ENCODE measurements around the gene MIF. TPM values are rescaled to one million over a fixed set of nuclear protein-coding genes. Genes with fewer than 3 reads are reported as not detected.
A peak's percentile ranks its signal among the peaks of the same experiment; 100 is the strongest.
"Not testable (repeated sequence)": the region's sequence is repeated elsewhere in the genome, so short reads cannot be mapped to it uniquely, and the experiment has no call there.

Gene MIF
- total RNA-seq, 1 experiment from 2014 or later = 762 TPM

GRCh38 chr22:23897320-23897719 is 3.1 kb downstream of the MIF start:
- POLR2A ChIA-PET = no interaction called here
- H3K9me3 Mint-ChIP-seq (ENCODE audit: unreplicated experiment) = peaks cover 22% of the 10 kb centered on the region

DNA sequence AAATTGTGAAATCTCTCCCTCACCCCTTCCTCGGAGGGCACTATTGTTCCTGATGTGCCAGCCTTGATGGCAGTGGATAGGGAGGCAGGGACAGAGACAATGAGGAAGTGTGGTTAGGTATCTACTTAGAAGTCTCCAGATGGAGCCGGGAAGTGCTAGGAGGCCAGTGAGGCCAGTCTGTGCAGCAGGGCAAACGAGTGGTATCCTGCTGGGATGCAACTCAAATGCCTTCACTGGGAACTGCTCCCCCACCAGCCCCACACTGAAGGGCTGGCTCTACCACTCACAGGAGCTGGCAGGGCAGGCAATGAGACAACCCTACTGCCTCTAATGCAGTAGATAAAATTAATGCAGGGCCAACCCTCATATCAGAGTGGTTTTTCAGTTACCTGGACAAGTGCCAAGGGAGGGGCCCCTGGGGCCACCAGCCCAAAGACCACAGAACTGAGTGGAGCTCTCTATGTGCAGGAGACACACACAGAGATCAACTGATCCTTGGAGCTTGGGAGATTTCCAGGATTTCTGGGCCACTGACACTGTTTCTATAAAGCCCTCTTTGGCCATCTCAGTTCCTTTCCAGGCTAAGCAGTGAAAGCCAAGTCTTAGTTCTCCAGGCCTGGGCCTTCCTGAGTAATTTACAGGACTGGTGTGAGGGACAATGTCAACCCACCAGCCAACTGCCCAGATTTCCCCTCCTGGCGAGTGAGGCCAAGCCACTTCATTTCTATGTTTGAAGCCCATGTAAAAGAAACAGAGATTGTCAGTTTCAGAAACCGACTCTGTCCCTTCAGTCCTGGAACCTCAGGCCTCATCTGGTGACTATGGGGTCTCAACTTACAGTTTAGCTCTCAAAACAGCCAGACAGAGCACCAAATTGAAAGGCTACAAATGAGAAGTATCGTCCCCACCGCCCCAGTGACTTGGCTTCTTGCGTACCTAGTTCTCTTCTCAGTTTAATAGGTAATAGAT is 4.1 kb downstream of the MIF start:
- peaks cover 5% of the 10 kb centered on the region for H3K4me1 Mint-ChIP-seq (ENCODE audit: low read depth, unreplicated experiment)
- no peak overlapping the region for H3K27ac Mint-ChIP-seq (ENCODE audit: unreplicated experiment)
- H3K27me3 Mint-ChIP-seq (ENCODE audit: insufficient read depth, unreplicated experiment) = no peaks in the 10 kb centered on the region
- peaks cover 13% of the 10 kb centered on the region for H3K4me1 ChIP-seq
- CTCF ChIA-PET = no interaction called here
- no TSS peak for BruUV-seq (replicated peaks)
- TF ChIP-seq CTCF (IDR thresholded peaks at IDR 0.05; ENCODE audit: insufficient read depth in 1 of 2, low read depth in 1 of 2, low read length in 1 of 2, severe bottlenecking in 1 of 2, unreplicated experiment in 1 of 2) = no peak
- H3K4me3 Mint-ChIP-seq (ENCODE audit: unreplicated experiment) = no peak overlapping the region
- H3K27me3 ChIP-seq (replicated peaks; ENCODE audit: control insufficient read depth, insufficient read depth, low read length) = no peaks in the 10 kb centered on the region
- no peak for DNase-seq
- H3K36me3 Mint-ChIP-seq (ENCODE audit: insufficient read depth, unreplicated experiment) = peaks cover 50% of the 10 kb centered on the region
- intact Hi-C loops (cut with micrococcal nuclease; ENCODE audit: unreplicated experiment) = no loop called here
- H3K9me3 ChIP-seq = 0 out of 2 replicates have a peak, but pooled peaks cover 3% of the 10 kb centered on the region
- H3K4me3 ChIP-seq (ENCODE audit: low read depth, low read length) = no peak overlapping the region
- POLR2A ChIA-PET = no interaction called here
- peaks cover 12% of the 10 kb centered on the region for H3K36me3 ChIP-seq (ENCODE audit: control insufficient read depth, insufficient read depth, low read length)
- peaks cover 22% of the 10 kb centered on the region for H3K9me3 Mint-ChIP-seq (ENCODE audit: unreplicated experiment)

More at GRCh38 chr22:23897320-23897719, 3.1 kb downstream of the MIF start:
- Histone ChIP-seq H3K4me1 (peaks cover 19% of the 10 kb centered on the region), H3K36me3 (ENCODE audit: control insufficient read depth, insufficient read depth, low read length) (peaks cover 12% of the 10 kb centered on the region), H3K4me3 (ENCODE audit: low read depth, low read length) (no peak overlapping the region), H3K9me3 (0 out of 2 replicates have a peak, but pooled peaks cover 3% of the 10 kb centered on the region), H3K27me3 (replicated peaks; ENCODE audit: control insufficient read depth, insufficient read depth, low read length) (no peaks in the 10 kb centered on the region)
- BruUV-seq (replicated peaks) = no TSS peak
- CTCF ChIA-PET = no interaction called here
- Mint-ChIP-seq H3K36me3 (ENCODE audit: insufficient read depth, unreplicated experiment) (peaks cover 50% of the 10 kb centered on the region), H3K27me3 (ENCODE audit: insufficient read depth, unreplicated experiment) (no peaks in the 10 kb centered on the region), H3K4me3 (ENCODE audit: unreplicated experiment) (peak overlapping the region; percentile 51), H3K27ac (ENCODE audit: unreplicated experiment) (no peak overlapping the region), H3K4me1 (ENCODE audit: low read depth, unreplicated experiment) (peaks cover 13% of the 10 kb centered on the region)
- no peak for TF ChIP-seq CTCF (IDR thresholded peaks at IDR 0.05; ENCODE audit: insufficient read depth in 1 of 2, low read depth in 1 of 2, low read length in 1 of 2, severe bottlenecking in 1 of 2, unreplicated experiment in 1 of 2)
- DNase-seq = no peak
- intact Hi-C loops (cut with micrococcal nuclease; ENCODE audit: unreplicated experiment) = no loop called here

DNA sequence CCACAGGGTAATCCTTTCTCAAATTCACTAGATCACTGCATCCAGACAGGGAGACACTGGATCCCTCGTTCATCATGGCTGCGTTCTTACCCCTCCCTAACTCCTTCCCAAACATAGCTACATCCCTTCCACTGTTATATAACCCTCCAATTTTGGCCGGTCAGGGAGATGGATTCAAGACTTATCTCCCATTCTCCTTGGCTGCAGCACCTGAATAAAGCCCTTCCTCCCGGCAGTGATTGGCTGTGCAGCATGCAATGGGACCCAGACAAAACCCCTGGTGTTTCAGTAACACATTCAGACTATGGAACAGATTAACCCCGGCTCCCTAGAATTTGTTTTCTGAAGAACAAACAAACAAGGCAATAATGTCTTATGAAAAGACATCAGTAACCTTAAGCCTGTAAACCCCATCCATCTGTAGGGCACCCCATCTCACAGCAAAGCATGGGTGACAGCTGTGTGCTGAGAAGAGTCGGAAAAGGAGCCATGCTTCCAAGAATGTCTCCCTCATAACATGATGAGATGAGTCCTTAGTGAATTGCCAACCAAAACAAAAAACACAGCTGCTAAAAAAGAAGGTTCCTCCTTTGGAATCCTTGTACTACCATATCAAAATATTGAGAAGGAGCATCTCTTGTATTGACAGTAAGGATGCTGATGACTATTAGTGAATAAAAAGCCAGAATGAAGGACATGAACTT is 5.0 kb downstream of the MIF start:
- CTCF ChIA-PET = no interaction called here
- Mint-ChIP-seq H3K9me3 (ENCODE audit: unreplicated experiment) (peaks cover 22% of the 10 kb centered on the region), H3K36me3 (ENCODE audit: insufficient read depth, unreplicated experiment) (peaks cover 41% of the 10 kb centered on the region), H3K27me3 (ENCODE audit: insufficient read depth, unreplicated experiment) (no peaks in the 10 kb centered on the region), H3K27ac (ENCODE audit: unreplicated experiment) (no peak overlapping the region), H3K4me1 (ENCODE audit: low read depth, unreplicated experiment) (no peaks in the 10 kb centered on the region), H3K4me3 (ENCODE audit: unreplicated experiment) (no peak overlapping the region)
- H3K36me3 ChIP-seq (ENCODE audit: control insufficient read depth, insufficient read depth, low read length) = peaks cover 12% of the 10 kb centered on the region
- H3K9me3 ChIP-seq = 0 out of 2 replicates have a peak, but pooled peaks cover 3% of the 10 kb centered on the region
- no TSS peak for BruUV-seq (replicated peaks)
- POLR2A ChIA-PET = no interaction called here
- no peaks in the 10 kb centered on the region for H3K27me3 ChIP-seq (replicated peaks; ENCODE audit: control insufficient read depth, insufficient read depth, low read length)
- no peak for TF ChIP-seq CTCF (IDR thresholded peaks at IDR 0.05; ENCODE audit: insufficient read depth in 1 of 2, low read depth in 1 of 2, low read length in 1 of 2, severe bottlenecking in 1 of 2, unreplicated experiment in 1 of 2)
- intact Hi-C loops (cut with micrococcal nuclease; ENCODE audit: unreplicated experiment) = no loop called here
- H3K4me3 ChIP-seq (ENCODE audit: low read depth, low read length) = no peak overlapping the region
- DNase-seq = no peak
- H3K4me1 ChIP-seq = peaks cover 8% of the 10 kb centered on the region

DNA sequence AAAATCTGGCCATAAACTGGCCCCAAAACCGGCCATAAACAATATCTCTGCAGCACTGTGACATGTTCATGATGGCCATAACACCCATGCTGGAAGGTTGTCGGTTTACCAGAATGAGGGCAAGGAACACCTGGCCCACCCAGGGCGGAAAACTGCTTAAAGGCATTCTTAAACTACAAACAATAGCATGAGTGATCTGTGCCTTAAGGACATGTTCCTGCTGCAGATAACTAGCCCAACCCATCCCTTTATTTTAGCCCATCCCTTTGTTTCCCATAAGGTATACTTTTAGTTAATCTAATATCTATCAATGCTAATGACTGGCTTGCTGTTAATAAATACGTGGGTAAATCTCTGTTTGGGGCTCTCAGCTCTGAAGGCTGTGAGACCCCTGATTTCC is 6.0 kb downstream of the MIF start:
- H3K36me3 ChIP-seq (ENCODE audit: control insufficient read depth, insufficient read depth, low read length) = peaks cover 12% of the 10 kb centered on the region
- H3K4me3 Mint-ChIP-seq (ENCODE audit: unreplicated experiment); intact Hi-C loops (cut with micrococcal nuclease; ENCODE audit: unreplicated experiment); H3K4me1 Mint-ChIP-seq (ENCODE audit: low read depth, unreplicated experiment); H3K27ac Mint-ChIP-seq (ENCODE audit: unreplicated experiment); H3K9me3 ChIP-seq; POLR2A ChIA-PET; H3K27me3 Mint-ChIP-seq (ENCODE audit: insufficient read depth, unreplicated experiment); H3K27me3 ChIP-seq (replicated peaks; ENCODE audit: control insufficient read depth, insufficient read depth, low read length); H3K4me3 ChIP-seq (ENCODE audit: low read depth, low read length); CTCF ChIA-PET; H3K4me1 ChIP-seq; BruUV-seq (replicated peaks); DNase-seq: not testable (repeated sequence)
- peaks cover 31% of the 10 kb centered on the region for H3K36me3 Mint-ChIP-seq (ENCODE audit: insufficient read depth, unreplicated experiment)
- H3K9me3 Mint-ChIP-seq (ENCODE audit: unreplicated experiment) = peaks cover 22% of the 10 kb centered on the region

Measured in Caco-2 (cell line).